ENCODE results near the gene CDC25B. TPM values are rescaled to one million over a fixed set of nuclear protein-coding genes. Genes with fewer than 3 reads are reported as not detected.

Gene CDC25B
- total and polyA plus RNA-seq, 10 of the 15 experiments (the other 5 are each of a cell fraction or from before 2014, with no cell fraction given), result 4.6 to 58.8 (median 24.6) TPM

DNA sequence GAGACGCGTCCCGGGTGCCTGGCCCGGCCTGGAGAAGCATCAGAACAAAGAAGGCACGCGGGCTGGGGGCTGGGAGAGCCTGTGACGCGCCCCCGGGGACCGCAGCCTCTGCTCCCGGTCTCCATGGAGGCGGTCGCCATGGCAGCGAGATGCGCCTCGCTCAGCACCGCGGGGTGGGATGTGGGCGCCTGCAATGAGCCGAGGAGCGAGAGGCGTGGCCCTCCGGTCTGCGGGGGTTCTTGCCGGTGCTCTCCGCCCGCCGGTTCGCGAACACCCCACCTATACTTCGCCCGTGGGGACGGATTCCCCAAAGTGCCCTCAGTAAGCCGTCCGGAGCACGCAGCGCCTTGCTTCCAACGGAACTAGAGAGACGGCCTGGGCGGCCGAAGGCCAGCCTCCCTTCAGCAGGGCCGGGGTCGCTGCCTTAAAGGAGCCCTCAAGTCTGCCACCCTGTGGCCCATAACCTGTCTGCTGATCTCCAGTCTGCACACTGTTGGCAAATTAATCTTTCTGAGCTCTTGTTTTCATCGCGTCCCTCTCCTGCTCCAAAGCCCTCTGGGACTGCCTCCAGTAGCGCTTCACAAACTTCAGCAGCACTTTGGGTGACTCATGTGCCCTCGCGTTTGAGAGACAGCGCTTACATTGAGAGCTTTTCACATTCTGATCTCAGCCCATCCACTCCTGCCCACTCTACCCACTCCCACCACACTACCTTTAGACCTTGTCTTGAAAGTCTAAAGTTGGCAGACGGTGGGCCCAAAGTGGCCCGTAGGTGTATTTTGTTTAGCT, 27.6 kb upstream of the CDC25B start:
- Histone ChIP-seq H4K20me1 (ENCODE audit: control insufficient read depth, insufficient read depth) (no peaks in the 10 kb centered on the region), H3K9ac (ENCODE audit: control insufficient read depth, insufficient read depth, low read length) (peak overlapping the region; percentile 75), H3K27ac (ENCODE audit: control insufficient read depth, insufficient read depth) (peak overlapping the region; percentile 75), H3K27me3 (replicated peaks in 1 of 2; ENCODE audit: control insufficient read depth in 2 of 2, insufficient read depth in 2 of 2, low read length in 1 of 2) (no peaks in the 10 kb centered on the region), H3K36me3 (ENCODE audit: control insufficient read depth in 2 of 2, insufficient read depth in 2 of 2, low read length in 1 of 2) (no peaks in the 10 kb centered on the region; a peak in 1 of 4 replicates), H3K9me3 (replicated peaks; ENCODE audit: control insufficient read depth, insufficient read depth, low read length) (no peaks in the 10 kb centered on the region), H3K4me2 (ENCODE audit: control insufficient read depth, insufficient read depth) (peak overlapping the region; percentile 91), H3K4me3 (peak overlapping the region; percentile 89), H3K4me1 (ENCODE audit: control insufficient read depth, insufficient read depth, low read length) (peaks cover 24% of the 10 kb centered on the region), H3K79me2 (ENCODE audit: control insufficient read depth, insufficient read depth, low read length) (peaks cover 14% of the 10 kb centered on the region), H2AFZ (ENCODE audit: control insufficient read depth, low read depth, low read length) (peak overlapping the region; percentile 95)
- DNase-seq (ENCODE audit: low read depth, low spot score) (no peak), ATAC-seq (peak; percentile 72), FAIRE-seq (peak; percentile 75)
- BruUV-seq (replicated peaks), result no TSS peak
- in situ Hi-C loops (cut with MboI) (no loop called here), intact Hi-C loops (cut with micrococcal nuclease; ENCODE audit: unreplicated experiment) (loop anchor here (5.0 kb wide), 2 partner anchors 51 to 91 kb away; no protein-coding TSS in a partner anchor)
- CTCF ChIA-PET, result interaction anchor here (0.7 to 5.7 kb wide), 28 partner anchors 10 to 793 kb away, joined by 3 to 52 read pairs (median 4); partner anchors contain the start of genes CENPB, SIGLEC1 and SPEF1
- 1% methylated on average over 50 of the region's 51 CpGs for WGBS (ENCODE audit: insufficient coverage, insufficient replicate concordance, low lambda C conversion rate, missing lambda C conversion rate)
- SMC1A ChIA-PET (ENCODE audit: uncharacterized antibody, unreplicated experiment), result interaction anchor here (0.8 to 2.2 kb wide), 12 partner anchors 16 to 302 kb away, joined by 3 to 12 read pairs (median 4); partner anchors contain the start of genes AP5S1 and CENPB
- RAD21 ChIA-PET (ENCODE audit: unreplicated experiment), result interaction anchor here (0.7 to 2.1 kb wide), 14 partner anchors 11 to 303 kb away, joined by 3 to 10 read pairs (median 4); partner anchors contain the start of genes AP5S1, CENPB and SPEF1
- POLR2A ChIA-PET, result interaction anchor here (1.0 to 2.5 kb wide), 6 partner anchors 10 to 314 kb away, joined by 3 to 9 read pairs (median 4); partner anchors contain the start of gene AP5S1
- TF ChIP-seq SMARCA5 (IDR thresholded peaks at IDR 0.05) (no peak; the same call in 1 of the 2 replicates), POLR2AphosphoS5 (IDR thresholded peaks at IDR 0.05; ENCODE audit: low read length) (peak; percentile 10; the same call in 1 of the 2 replicates), USF1 (IDR thresholded peaks at IDR 0.05; ENCODE audit: borderline replicate concordance, extremely low read length, insufficient read depth, low read depth, low read length) (no peak), FOS (IDR thresholded peaks at IDR 0.05; ENCODE audit: borderline replicate concordance, extremely low read depth, insufficient read length) (no peak), RCOR1 (conservative IDR thresholded peaks at IDR 0.05; ENCODE audit: low read depth, low read length) (no peak), HCFC1 (IDR thresholded peaks at IDR 0.05; ENCODE audit: low read length) (no peak), TBL1XR1 (IDR thresholded peaks at IDR 0.05; ENCODE audit: low read depth, low read length) (no peak), GATAD2B (conservative IDR thresholded peaks at IDR 0.05; ENCODE audit: low read depth) (peak; percentile 50; the same call in 1 of the 2 replicates), SMC3 (IDR thresholded peaks at IDR 0.05; ENCODE audit: borderline replicate concordance, low read length) (peak; percentile 57; the same call in 1 of the 2 replicates), CEBPB (IDR thresholded peaks at IDR 0.05; ENCODE audit: borderline replicate concordance in 1 of 2, low read depth in 2 of 2, low read length in 2 of 2) (no peak), EZH2 (IDR thresholded peaks at IDR 0.05; ENCODE audit: borderline replicate concordance, control insufficient read depth, low read depth, low read length) (no peak), RAD21 (IDR thresholded peaks at IDR 0.05; ENCODE audit: insufficient read depth, low read depth, low read length) (peak; percentile 36; the same call in 1 of the 2 replicates), EGR1 (IDR thresholded peaks at IDR 0.05; ENCODE audit: borderline replicate concordance in 1 of 2, low read depth in 2 of 2, low read length in 2 of 2) (0 out of 3 replicates have a peak, but pooled peaks of 1 of the 2 experiments have one; percentile 3), STAT1 (conservative IDR thresholded peaks at IDR 0.05) (0 out of 2 replicates have a peak, but pooled peaks have one; percentile 3), SUZ12 (IDR thresholded peaks at IDR 0.05; ENCODE audit: unreplicated experiment) (no peak), PAX5 (IDR thresholded peaks at IDR 0.05; ENCODE audit: borderline replicate concordance, low read depth, low read length) (no peak)
- TF ChIP-seq, protein P1, sequence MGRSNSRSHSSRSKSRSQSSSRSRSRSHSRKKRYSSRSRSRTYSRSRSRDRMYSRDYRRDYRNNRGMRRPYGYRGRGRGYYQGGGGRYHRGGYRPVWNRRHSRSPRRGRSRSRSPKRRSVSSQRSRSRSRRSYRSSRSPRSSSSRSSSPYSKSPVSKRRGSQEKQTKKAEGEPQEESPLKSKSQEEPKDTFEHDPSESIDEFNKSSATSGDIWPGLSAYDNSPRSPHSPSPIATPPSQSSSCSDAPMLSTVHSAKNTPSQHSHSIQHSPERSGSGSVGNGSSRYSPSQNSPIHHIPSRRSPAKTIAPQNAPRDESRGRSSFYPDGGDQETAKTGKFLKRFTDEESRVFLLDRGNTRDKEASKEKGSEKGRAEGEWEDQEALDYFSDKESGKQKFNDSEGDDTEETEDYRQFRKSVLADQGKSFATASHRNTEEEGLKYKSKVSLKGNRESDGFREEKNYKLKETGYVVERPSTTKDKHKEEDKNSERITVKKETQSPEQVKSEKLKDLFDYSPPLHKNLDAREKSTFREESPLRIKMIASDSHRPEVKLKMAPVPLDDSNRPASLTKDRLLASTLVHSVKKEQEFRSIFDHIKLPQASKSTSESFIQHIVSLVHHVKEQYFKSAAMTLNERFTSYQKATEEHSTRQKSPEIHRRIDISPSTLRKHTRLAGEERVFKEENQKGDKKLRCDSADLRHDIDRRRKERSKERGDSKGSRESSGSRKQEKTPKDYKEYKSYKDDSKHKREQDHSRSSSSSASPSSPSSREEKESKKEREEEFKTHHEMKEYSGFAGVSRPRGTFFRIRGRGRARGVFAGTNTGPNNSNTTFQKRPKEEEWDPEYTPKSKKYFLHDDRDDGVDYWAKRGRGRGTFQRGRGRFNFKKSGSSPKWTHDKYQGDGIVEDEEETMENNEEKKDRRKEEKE (IDR thresholded peaks at IDR 0.05), result no peak

Measured in GM12878 (cell line).